ENCODE data around the gene TAAR2.

Gene TAAR2

DNA sequence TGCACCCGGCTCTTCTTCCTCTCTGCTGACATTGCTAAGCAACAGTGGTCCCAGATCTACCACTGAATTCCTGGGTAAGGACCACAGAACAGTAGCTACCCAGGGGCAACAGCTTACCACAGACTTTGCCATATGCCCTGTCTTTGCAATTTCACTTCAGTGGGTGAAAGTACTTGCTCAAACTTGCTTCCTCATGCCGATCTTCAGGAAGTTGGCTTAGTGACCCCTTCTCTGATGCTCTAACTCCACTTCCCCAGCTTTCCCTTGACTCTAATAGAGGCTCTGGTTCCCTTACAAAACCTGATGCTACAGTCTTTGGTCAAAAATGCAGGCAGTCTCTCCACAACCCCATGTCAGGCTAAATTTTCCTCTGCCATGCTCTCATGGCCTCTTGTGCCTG is 31.2 kb downstream of the TAAR2 start:
- Histone ChIP-seq H3K27me3 (replicated peaks) (no peaks in the 10 kb centered on the region), H3K27ac (no peak overlapping the region), H3K4me3 (ENCODE audit: low read depth, low read length) (no peak overlapping the region), H3K36me3 (replicated peaks) (no peaks in the 10 kb centered on the region)
- no peak for TF ChIP-seq CTCF (IDR thresholded peaks at IDR 0.05; ENCODE audit: low read depth, low read length, missing control alignments)
- in situ Hi-C loops (cut with HindIII; ENCODE audit: low pct_ligation_motif_present, low sequenced_read_pairs) = no loop called here
- DNase-seq = no peak

GRCh38 chr6:132590362-132590761 is 33.7 kb downstream of the TAAR2 start:
- no peak for DNase-seq
- no peak overlapping the region for H3K4me3 ChIP-seq (ENCODE audit: low read depth, low read length)
- H3K36me3 ChIP-seq (replicated peaks) = no peaks in the 10 kb centered on the region
- H3K27me3 ChIP-seq (replicated peaks) = no peaks in the 10 kb centered on the region
- in situ Hi-C loops (cut with HindIII; ENCODE audit: low pct_ligation_motif_present, low sequenced_read_pairs) = no loop called here
- H3K27ac ChIP-seq = no peak overlapping the region
- TF ChIP-seq CTCF (IDR thresholded peaks at IDR 0.05; ENCODE audit: low read depth, low read length, missing control alignments) = no peak

- no peaks in the 10 kb centered on the region for H3K27me3 ChIP-seq (replicated peaks)
- H3K27ac ChIP-seq = no peak within 1 kb of the TSS
- no peak for TF ChIP-seq CTCF (IDR thresholded peaks at IDR 0.05; ENCODE audit: low read depth, low read length, missing control alignments)
- no peak for DNase-seq
- no peak within 1 kb of the TSS for H3K4me3 ChIP-seq (ENCODE audit: low read depth, low read length)
- no peaks in the 10 kb centered on the region for H3K36me3 ChIP-seq (replicated peaks)
- in situ Hi-C loops (cut with HindIII; ENCODE audit: low pct_ligation_motif_present, low sequenced_read_pairs) = no loop called here
Observed at GRCh38 chr6:132589454-132589853, 34.6 kb downstream of the TAAR2 start, which contains the start of gene TAAR5. TSS of gene TAAR5 (minus strand) at chr6:132589741. CDS start at chr6:132589686, 55 bp downstream.

DNA sequence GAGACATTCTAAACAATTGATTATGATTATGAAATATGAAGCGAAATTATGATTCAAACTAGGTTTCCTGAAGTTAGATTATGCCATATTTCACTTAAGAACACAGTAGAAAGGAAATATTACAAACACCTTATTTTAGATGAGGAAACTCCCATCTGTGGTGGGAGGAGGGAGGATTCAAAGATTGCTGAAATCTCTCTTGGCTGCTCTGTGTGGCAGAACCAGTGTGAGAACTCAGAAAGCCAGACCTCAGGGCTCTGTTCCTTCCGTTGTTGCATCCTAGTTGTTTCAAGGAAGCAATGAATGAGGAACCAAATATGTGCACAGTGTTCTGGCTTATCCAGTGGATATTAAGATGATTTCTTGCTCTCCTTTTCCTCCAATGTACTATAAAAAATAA is 36.7 kb downstream of the TAAR2 start:
- TF ChIP-seq CTCF (IDR thresholded peaks at IDR 0.05; ENCODE audit: low read depth, low read length, missing control alignments) = no peak
- no peak for DNase-seq
- no peak overlapping the region for H3K4me3 ChIP-seq (ENCODE audit: low read depth, low read length)
- no peaks in the 10 kb centered on the region for H3K36me3 ChIP-seq (replicated peaks)
- in situ Hi-C loops (cut with HindIII; ENCODE audit: low pct_ligation_motif_present, low sequenced_read_pairs) = no loop called here
- no peak overlapping the region for H3K27ac ChIP-seq
- H3K27me3 ChIP-seq (replicated peaks) = no peaks in the 10 kb centered on the region

GRCh38 chr6:132584698-132585097 is 39.4 kb downstream of the TAAR2 start:
- Histone ChIP-seq H3K4me3 (ENCODE audit: low read depth, low read length) (no peak overlapping the region), H3K27me3 (replicated peaks) (no peaks in the 10 kb centered on the region), H3K27ac (no peak overlapping the region), H3K36me3 (replicated peaks) (no peaks in the 10 kb centered on the region)
- no peak for TF ChIP-seq CTCF (IDR thresholded peaks at IDR 0.05; ENCODE audit: low read depth, low read length, missing control alignments)
- no peak for DNase-seq
- in situ Hi-C loops (cut with HindIII; ENCODE audit: low pct_ligation_motif_present, low sequenced_read_pairs) = no loop called here

GRCh38 chr6:132571774-132572173 is 52.3 kb downstream of the TAAR2 start:
- H3K27ac ChIP-seq = no peak overlapping the region
- H3K4me3 ChIP-seq (ENCODE audit: low read depth, low read length) = no peak overlapping the region
- peaks cover 4% of the 10 kb centered on the region for H3K27me3 ChIP-seq (replicated peaks)

More at GRCh38 chr6:132571774-132572173, 52.3 kb downstream of the TAAR2 start:
- in situ Hi-C loops (cut with HindIII; ENCODE audit: low pct_ligation_motif_present, low sequenced_read_pairs) = no loop called here
- no peak for TF ChIP-seq CTCF (IDR thresholded peaks at IDR 0.05; ENCODE audit: low read depth, low read length, missing control alignments)
- DNase-seq = no peak
- H3K36me3 ChIP-seq (replicated peaks) = no peaks in the 10 kb centered on the region

Data from brain microvascular endothelial cell (primary cell).